WERI-Rb-1 (cell line): ENCODE measurements around the gene FAM114A2.
"Not testable (repeated sequence)": the region's sequence is repeated elsewhere in the genome, so short reads cannot be mapped to it uniquely, and the experiment has no call there.

Experiments used
- DNase-seq: peaks from one replicate; pipeline ENCODE4 v3.0.0-alpha.2; 2020
- H3K27ac ChIP-seq: fragments of 250-450 bp; sonication (Bioruptor Pico); 2 replicates; pipeline ENCODE4 v1.5.1; 2020; ENCODE audit warnings: mild to moderate bottlenecking, moderate library complexity
- H3K27me3 ChIP-seq: fragments of 250-450 bp; sonication (Bioruptor Pico); 2 replicates; pipeline ENCODE4 v1.5.1; 2021; ENCODE audit warnings: mild to moderate bottlenecking, low read depth, moderate library complexity; ENCODE audit not compliant: insufficient read depth, severe bottlenecking
- H3K36me3 ChIP-seq: fragments of 250-450 bp; sonication (Bioruptor Pico); 2 replicates; pipeline ENCODE4 v1.5.1; 2020; ENCODE audit warnings: mild to moderate bottlenecking, moderate library complexity
- H3K4me3 ChIP-seq: 2 replicates; pipeline ENCODE4 v1.5.1; 2011; ENCODE audit warnings: low read depth, mild to moderate bottlenecking, control low read depth, low read length
- H3K9me3 ChIP-seq: fragments of 250-450 bp; sonication (Bioruptor Pico); 2 replicates; pipeline ENCODE4 v1.5.1; 2021; ENCODE audit warnings: mild to moderate bottlenecking, moderate library complexity; ENCODE audit not compliant: severe bottlenecking
- TF ChIP-seq, protein P1 (sequence below): IDR thresholded peaks from 2 replicates; pipeline ENCODE4 v1.5.1; 2011; ENCODE audit warnings: low read depth, mild to moderate bottlenecking, control low read depth, inconsistent platforms, low read length

FAM114A2 gene

DNA sequence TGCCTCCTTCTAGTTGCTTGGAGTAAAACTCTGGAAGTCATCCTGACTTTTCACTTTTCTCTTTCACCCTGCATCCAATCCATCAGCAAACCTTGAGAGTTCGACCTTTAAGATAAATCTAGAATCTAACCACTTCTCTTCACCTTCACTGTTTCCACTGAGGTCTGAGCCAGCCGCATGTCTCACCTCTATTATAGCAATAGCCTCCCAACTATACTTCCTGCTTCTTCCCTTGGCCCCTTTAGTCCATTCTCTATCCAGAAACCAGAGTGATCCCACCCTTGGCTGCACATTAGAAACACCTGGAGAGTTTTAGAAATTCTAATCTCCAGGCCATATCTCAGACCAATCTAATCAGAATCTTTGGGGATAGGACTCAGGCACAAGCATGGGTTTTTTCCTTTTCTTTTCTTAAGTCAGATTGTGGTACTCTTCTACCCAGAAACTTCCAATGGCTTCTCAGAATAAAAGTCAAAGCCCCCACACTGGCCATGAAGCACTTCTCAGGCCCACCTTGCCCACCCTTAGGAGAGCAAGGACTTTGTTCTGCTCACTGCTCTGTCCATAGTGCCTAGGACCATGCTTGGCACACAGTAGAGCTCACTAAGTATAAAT is 33.2 kb upstream of the FAM114A2 start:
- H3K4me3 ChIP-seq = no peak overlapping the region
- TF ChIP-seq, protein P1, sequence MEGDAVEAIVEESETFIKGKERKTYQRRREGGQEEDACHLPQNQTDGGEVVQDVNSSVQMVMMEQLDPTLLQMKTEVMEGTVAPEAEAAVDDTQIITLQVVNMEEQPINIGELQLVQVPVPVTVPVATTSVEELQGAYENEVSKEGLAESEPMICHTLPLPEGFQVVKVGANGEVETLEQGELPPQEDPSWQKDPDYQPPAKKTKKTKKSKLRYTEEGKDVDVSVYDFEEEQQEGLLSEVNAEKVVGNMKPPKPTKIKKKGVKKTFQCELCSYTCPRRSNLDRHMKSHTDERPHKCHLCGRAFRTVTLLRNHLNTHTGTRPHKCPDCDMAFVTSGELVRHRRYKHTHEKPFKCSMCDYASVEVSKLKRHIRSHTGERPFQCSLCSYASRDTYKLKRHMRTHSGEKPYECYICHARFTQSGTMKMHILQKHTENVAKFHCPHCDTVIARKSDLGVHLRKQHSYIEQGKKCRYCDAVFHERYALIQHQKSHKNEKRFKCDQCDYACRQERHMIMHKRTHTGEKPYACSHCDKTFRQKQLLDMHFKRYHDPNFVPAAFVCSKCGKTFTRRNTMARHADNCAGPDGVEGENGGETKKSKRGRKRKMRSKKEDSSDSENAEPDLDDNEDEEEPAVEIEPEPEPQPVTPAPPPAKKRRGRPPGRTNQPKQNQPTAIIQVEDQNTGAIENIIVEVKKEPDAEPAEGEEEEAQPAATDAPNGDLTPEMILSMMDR = no peak

DNA sequence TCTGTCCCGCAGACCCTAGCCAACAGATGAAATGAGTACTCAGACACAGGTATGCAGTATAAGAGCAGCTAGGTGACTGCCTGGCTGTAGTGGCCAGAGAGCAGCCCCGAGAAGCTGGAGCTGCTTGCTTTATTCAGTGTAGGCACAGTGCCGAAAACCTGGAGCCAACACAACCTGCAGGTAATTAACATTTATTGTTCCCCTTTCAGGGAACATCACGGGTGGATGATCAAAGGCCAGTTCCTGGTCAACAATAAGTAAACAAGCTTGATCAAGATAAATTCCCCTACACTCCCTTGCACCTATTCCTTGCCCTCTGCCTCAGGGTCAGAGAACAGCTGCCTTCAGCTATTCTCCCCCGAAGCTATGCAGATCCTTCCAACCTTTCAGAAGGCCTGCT is 31.1 kb upstream of the FAM114A2 start:
- not testable (repeated sequence) for DNase-seq, H3K27ac ChIP-seq, H3K9me3 ChIP-seq, H3K27me3 ChIP-seq, H3K4me3 ChIP-seq, H3K36me3 ChIP-seq

More for the DNA sequence above, 33.2 kb upstream of the FAM114A2 start:
- DNase-seq = no peak
- no peak overlapping the region for H3K27ac ChIP-seq
- H3K9me3 ChIP-seq = no peaks in the 10 kb centered on the region
- H3K27me3 ChIP-seq = no peaks in the 10 kb centered on the region
- H3K36me3 ChIP-seq = no peaks in the 10 kb centered on the region

DNA sequence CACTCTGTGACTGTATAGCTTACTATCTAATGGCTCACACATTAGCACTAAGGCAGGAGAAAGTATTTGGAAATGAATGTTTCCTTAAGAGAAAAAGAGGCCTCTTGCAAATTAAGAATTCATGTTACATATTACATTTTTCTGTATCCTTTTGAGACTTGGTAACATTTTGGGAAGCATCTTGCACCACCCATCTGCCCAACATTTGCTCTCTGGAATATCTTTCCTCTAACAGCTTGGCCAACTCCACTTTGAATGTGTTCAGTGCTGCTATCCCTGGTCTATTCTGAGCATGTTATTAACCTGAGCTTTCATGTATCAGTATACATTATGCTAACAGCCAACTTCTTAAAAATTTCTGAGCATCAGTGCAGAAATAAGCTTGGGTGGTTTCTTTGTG is 27.3 kb upstream of the FAM114A2 start:
- Histone ChIP-seq H3K4me3 (no peak overlapping the region), H3K27me3 (no peaks in the 10 kb centered on the region), H3K36me3 (no peaks in the 10 kb centered on the region), H3K27ac (no peak overlapping the region), H3K9me3 (no peaks in the 10 kb centered on the region)
- no peak for DNase-seq
- TF ChIP-seq, protein P1 = no peak

DNA sequence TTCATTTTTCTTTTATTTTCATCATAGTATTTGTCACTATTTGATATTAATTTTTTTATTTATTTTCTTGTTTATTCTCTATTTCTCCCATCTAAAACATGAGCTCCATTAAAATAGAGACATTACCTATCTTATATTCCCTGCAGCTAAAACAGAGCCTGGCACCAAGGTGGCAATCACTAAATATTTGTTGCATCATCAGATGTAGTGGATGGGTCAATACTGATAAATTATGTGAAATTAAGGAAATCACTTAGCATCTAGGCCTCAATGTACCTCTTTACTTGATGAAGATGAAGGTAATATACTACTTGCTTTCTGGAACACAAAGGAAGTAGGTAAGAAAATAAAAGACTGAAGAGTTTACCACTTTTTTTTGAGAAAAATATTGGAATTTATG is 24.7 kb upstream of the FAM114A2 start:
- H3K36me3 ChIP-seq = no peaks in the 10 kb centered on the region
- DNase-seq = no peak
- H3K9me3 ChIP-seq = no peaks in the 10 kb centered on the region
- no peaks in the 10 kb centered on the region for H3K27me3 ChIP-seq
- H3K4me3 ChIP-seq = no peak overlapping the region
- TF ChIP-seq, protein P1 = no peak
- no peak overlapping the region for H3K27ac ChIP-seq

DNA sequence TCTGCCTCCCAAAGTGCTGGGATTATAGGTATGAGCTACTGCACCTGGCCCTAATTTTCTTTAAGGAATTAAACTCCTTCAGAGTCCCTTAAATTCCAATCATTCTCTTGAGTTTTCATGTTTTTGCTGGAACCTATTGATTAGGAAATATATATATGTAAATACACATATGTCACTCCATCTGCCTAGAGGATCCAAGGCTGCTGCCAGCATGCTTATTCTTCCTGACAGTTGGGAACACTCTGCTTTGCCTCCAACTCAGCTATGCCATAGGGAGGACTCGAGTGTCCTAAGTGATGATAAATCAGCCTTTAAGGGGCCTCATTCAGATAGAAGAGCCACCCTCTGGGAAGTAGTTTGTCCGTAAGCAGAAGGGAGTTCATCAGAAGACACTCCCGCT is 21.9 kb upstream of the FAM114A2 start:
- no peak overlapping the region for H3K4me3 ChIP-seq
- TF ChIP-seq, protein P1 = no peak
- H3K36me3 ChIP-seq = no peaks in the 10 kb centered on the region
- no peaks in the 10 kb centered on the region for H3K27me3 ChIP-seq
- no peaks in the 10 kb centered on the region for H3K9me3 ChIP-seq
- no peak overlapping the region for H3K27ac ChIP-seq
- DNase-seq = no peak

DNA sequence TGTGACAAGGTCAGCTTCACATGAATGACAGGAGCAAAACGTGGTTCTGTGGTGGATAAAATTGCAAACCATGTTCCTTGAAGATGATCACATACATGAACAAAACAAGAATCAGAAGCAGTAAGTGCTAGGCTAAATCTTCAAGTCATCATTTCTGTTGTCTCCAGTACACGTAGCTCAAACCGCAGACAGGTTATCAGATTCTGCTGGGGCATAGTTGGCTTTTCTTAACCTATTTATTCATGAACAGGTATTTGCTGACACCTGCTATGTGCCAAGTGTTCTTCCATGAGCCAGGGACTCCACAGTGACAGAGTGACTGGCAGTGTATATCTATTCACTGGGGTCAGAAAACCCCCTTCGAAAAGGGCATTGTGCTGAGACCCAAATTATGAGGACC is 20.9 kb upstream of the FAM114A2 start:
- H3K4me3 ChIP-seq = no peak overlapping the region

More for the DNA sequence above, 20.9 kb upstream of the FAM114A2 start:
- Histone ChIP-seq H3K27ac (no peak overlapping the region), H3K36me3 (no peaks in the 10 kb centered on the region), H3K27me3 (no peaks in the 10 kb centered on the region), H3K9me3 (no peaks in the 10 kb centered on the region)
- TF ChIP-seq, protein P1 = no peak
- DNase-seq = no peak
